Neuron (in vitro differentiated cells): ENCODE results near the gene ANKS1A.
"Not testable (repeated sequence)": the region's sequence is repeated elsewhere in the genome, so short reads cannot be mapped to it uniquely, and the experiment has no call there.

Experiments used
- H2AFZ ChIP-seq: one replicate; pipeline ENCODE4 v1.6.1; 2013; ENCODE audit warnings: low read depth, mild to moderate bottlenecking, inconsistent platforms, low read length, moderate library complexity
- H3K27me3 ChIP-seq: one replicate; pipeline ENCODE4 v1.6.1; 2013; ENCODE audit warnings: low read length; ENCODE audit not compliant: insufficient read depth
- H3K36me3 ChIP-seq: one replicate; pipeline ENCODE4 v1.6.1; 2013; ENCODE audit warnings: low read length; ENCODE audit not compliant: insufficient read depth
- H3K4me1 ChIP-seq: one replicate; pipeline ENCODE4 v1.6.1; 2013; ENCODE audit warnings: low read length; ENCODE audit not compliant: insufficient read depth
- H3K4me3 ChIP-seq: 2 replicates; pipeline ENCODE4 v1.5.1; 2013; ENCODE audit warnings: mild to moderate bottlenecking, low read length, moderate library complexity
- H3K9me3 ChIP-seq: one replicate; pipeline ENCODE4 v1.6.1; 2013; ENCODE audit warnings: low read length

The ANKS1A gene

GRCh38 chr6:34888874-34889555 is at the start of gene ANKS1A:
Gene ANKS1A (plus strand): TSS chr6:34889255. CDS start chr6:34889403, 148 bp downstream.
- H3K36me3 ChIP-seq = peaks cover 9% of the 10 kb centered on the region
- H3K4me1 ChIP-seq = peaks cover 13% of the 10 kb centered on the region
- H3K27me3 ChIP-seq = no peaks in the 10 kb centered on the region
- H3K9me3 ChIP-seq = no peaks in the 10 kb centered on the region
- peak within 1 kb of the TSS; percentile 94 for H3K4me3 ChIP-seq
- peak within 1 kb of the TSS; percentile 91 for H2AFZ ChIP-seq

- no peak overlapping the region for H2AFZ ChIP-seq
- H3K27me3 ChIP-seq = no peaks in the 10 kb centered on the region
- no peak overlapping the region for H3K4me3 ChIP-seq
- peaks cover 63% of the 10 kb centered on the region for H3K36me3 ChIP-seq
- H3K9me3 ChIP-seq = no peaks in the 10 kb centered on the region
- H3K4me1 ChIP-seq = no peaks in the 10 kb centered on the region
Observed at GRCh38 chr6:34839666-34840352, 49.2 kb upstream of the ANKS1A start.

GRCh38 chr6:34849066-34849465 is 40.0 kb upstream of the ANKS1A start:
- not testable (repeated sequence) for H3K4me3 ChIP-seq, H3K9me3 ChIP-seq, H3K27me3 ChIP-seq, H3K4me1 ChIP-seq, H2AFZ ChIP-seq
- H3K36me3 ChIP-seq = peaks cover 19% of the 10 kb centered on the region

GRCh38 chr6:34851361-34851760 is 37.7 kb upstream of the ANKS1A start:
- Histone ChIP-seq H3K4me3 (no peak overlapping the region), H3K27me3 (no peaks in the 10 kb centered on the region), H2AFZ (no peak overlapping the region), H3K4me1 (no peaks in the 10 kb centered on the region), H3K36me3 (peaks cover 32% of the 10 kb centered on the region), H3K9me3 (no peaks in the 10 kb centered on the region)

GRCh38 chr6:34852406-34853085 is 36.5 kb upstream of the ANKS1A start:
- Histone ChIP-seq H3K4me3 (no peak overlapping the region), H3K4me1 (no peaks in the 10 kb centered on the region), H3K36me3 (peaks cover 44% of the 10 kb centered on the region), H3K27me3 (no peaks in the 10 kb centered on the region), H2AFZ (no peak overlapping the region), H3K9me3 (no peaks in the 10 kb centered on the region)

GRCh38 chr6:34855463-34855862 is 33.6 kb upstream of the ANKS1A start:
- no peaks in the 10 kb centered on the region for H3K27me3 ChIP-seq
- H2AFZ ChIP-seq = no peak overlapping the region
- H3K4me1 ChIP-seq = no peaks in the 10 kb centered on the region
- peaks cover 73% of the 10 kb centered on the region for H3K36me3 ChIP-seq
- H3K4me3 ChIP-seq = no peak overlapping the region
- H3K9me3 ChIP-seq = no peaks in the 10 kb centered on the region

- no peak overlapping the region for H3K4me3 ChIP-seq
- H3K9me3 ChIP-seq = no peaks in the 10 kb centered on the region
- H3K36me3 ChIP-seq = peaks cover 69% of the 10 kb centered on the region
Observed at GRCh38 chr6:34858681-34859080, 30.4 kb upstream of the ANKS1A start.

GRCh38 chr6:34859951-34860350 is 29.1 kb upstream of the ANKS1A start:
- no peak overlapping the region for H2AFZ ChIP-seq
- H3K4me3 ChIP-seq = no peak overlapping the region
- no peaks in the 10 kb centered on the region for H3K27me3 ChIP-seq
- peaks cover 78% of the 10 kb centered on the region for H3K36me3 ChIP-seq
- no peaks in the 10 kb centered on the region for H3K9me3 ChIP-seq
- H3K4me1 ChIP-seq = no peaks in the 10 kb centered on the region

More at GRCh38 chr6:34858681-34859080, 30.4 kb upstream of the ANKS1A start:
- Histone ChIP-seq H2AFZ (no peak overlapping the region), H3K27me3 (no peaks in the 10 kb centered on the region), H3K4me1 (no peaks in the 10 kb centered on the region)

GRCh38 chr6:34860776-34861175 is 28.3 kb upstream of the ANKS1A start:
- no peaks in the 10 kb centered on the region for H3K4me1 ChIP-seq
- H3K9me3 ChIP-seq = no peaks in the 10 kb centered on the region
- no peaks in the 10 kb centered on the region for H3K27me3 ChIP-seq
- no peak overlapping the region for H2AFZ ChIP-seq
- no peak overlapping the region for H3K4me3 ChIP-seq
- peaks cover 75% of the 10 kb centered on the region for H3K36me3 ChIP-seq

- Histone ChIP-seq H3K4me1 (no peaks in the 10 kb centered on the region), H3K36me3 (peaks cover 60% of the 10 kb centered on the region), H2AFZ (no peak overlapping the region), H3K9me3 (no peaks in the 10 kb centered on the region), H3K27me3 (no peaks in the 10 kb centered on the region), H3K4me3 (no peak overlapping the region)
Observed at GRCh38 chr6:34864007-34864406, 25.0 kb upstream of the ANKS1A start.

GRCh38 chr6:34865107-34865506 is 23.9 kb upstream of the ANKS1A start:
- H3K4me3 ChIP-seq = no peak overlapping the region
- peaks cover 58% of the 10 kb centered on the region for H3K36me3 ChIP-seq

GRCh38 chr6:34866509-34866908 is 22.5 kb upstream of the ANKS1A start:
- no peaks in the 10 kb centered on the region for H3K27me3 ChIP-seq
- no peak overlapping the region for H3K4me3 ChIP-seq
- no peak overlapping the region for H2AFZ ChIP-seq
- no peaks in the 10 kb centered on the region for H3K4me1 ChIP-seq
- peaks cover 61% of the 10 kb centered on the region for H3K36me3 ChIP-seq
- H3K9me3 ChIP-seq = no peaks in the 10 kb centered on the region

More at GRCh38 chr6:34865107-34865506, 23.9 kb upstream of the ANKS1A start:
- no peaks in the 10 kb centered on the region for H3K9me3 ChIP-seq
- H3K4me1 ChIP-seq = no peaks in the 10 kb centered on the region
- H3K27me3 ChIP-seq = no peaks in the 10 kb centered on the region
- no peak overlapping the region for H2AFZ ChIP-seq

GRCh38 chr6:34867484-34867883 is 21.6 kb upstream of the ANKS1A start:
- no peak overlapping the region for H3K4me3 ChIP-seq
- no peaks in the 10 kb centered on the region for H3K27me3 ChIP-seq
- no peaks in the 10 kb centered on the region for H3K9me3 ChIP-seq
- H3K36me3 ChIP-seq = peaks cover 71% of the 10 kb centered on the region
- H3K4me1 ChIP-seq = no peaks in the 10 kb centered on the region
- no peak overlapping the region for H2AFZ ChIP-seq
